GM18870 (cell line): ENCODE measurements around the gene SLC15A3.
"Not testable (repeated sequence)": the region's sequence is repeated elsewhere in the genome, so short reads cannot be mapped to it uniquely, and the experiment has no call there.

Experiments used
- ATAC-seq: cut with Tn5 transposase; IDR thresholded peaks from one replicate; pipeline ENCODE4 v1.9.1; 2021; ENCODE audit warnings: moderate library complexity; ENCODE audit not compliant: unreplicated experiment

The SLC15A3 gene

GRCh38 chr11:60977224-60977623 is 25.2 kb upstream of the SLC15A3 start:
- ATAC-seq: no peak

GRCh38 chr11:60974726-60975125 is 22.8 kb upstream of the SLC15A3 start:
- no peak for ATAC-seq

GRCh38 chr11:60974316-60974715 is 22.3 kb upstream of the SLC15A3 start:
- not testable (repeated sequence) for ATAC-seq

GRCh38 chr11:60973699-60974098 is 21.7 kb upstream of the SLC15A3 start:
- no peak for ATAC-seq

- ATAC-seq: no peak
Measured at GRCh38 chr11:60972182-60973030, 20.4 kb upstream of the SLC15A3 start.

GRCh38 chr11:60971520-60971919 is 19.5 kb upstream of the SLC15A3 start, which contains the start of gene CD6:
Gene CD6, plus strand, starts transcription at chr11:60971680. Its CDS starts 186 bp downstream, at chr11:60971866.
- no peak for ATAC-seq

GRCh38 chr11:60970890-60971289 is 18.9 kb upstream of the SLC15A3 start:
- no peak for ATAC-seq

- no peak for ATAC-seq
Measured at GRCh38 chr11:60970369-60970774, 18.4 kb upstream of the SLC15A3 start.

GRCh38 chr11:60968223-60968622 is 16.2 kb upstream of the SLC15A3 start:
- ATAC-seq: no peak

- ATAC-seq: no peak
Measured at GRCh38 chr11:60966890-60967289, 14.9 kb upstream of the SLC15A3 start.

- no peak for ATAC-seq
Measured at GRCh38 chr11:60964801-60965200, 12.8 kb upstream of the SLC15A3 start.

- ATAC-seq: no peak
Measured at GRCh38 chr11:60960405-60960804, 8.4 kb upstream of the SLC15A3 start.

GRCh38 chr11:60959431-60959830 is 7.5 kb upstream of the SLC15A3 start:
- ATAC-seq: no peak

- ATAC-seq: no peak
Measured at GRCh38 chr11:60957188-60957587, 5.2 kb upstream of the SLC15A3 start.

- ATAC-seq: no peak
Measured at GRCh38 chr11:60955571-60955970, 3.6 kb upstream of the SLC15A3 start.

- no peak for ATAC-seq
Measured at GRCh38 chr11:60954421-60954820, 2.4 kb upstream of the SLC15A3 start.

GRCh38 chr11:60953781-60954180 is 1.8 kb upstream of the SLC15A3 start:
- ATAC-seq: no peak

GRCh38 chr11:60952742-60953170 is 780 bp upstream of the SLC15A3 start:
- no peak for ATAC-seq

GRCh38 chr11:60951606-60951903 is 421 bp downstream of the SLC15A3 start:
- ATAC-seq: no peak

GRCh38 chr11:60950933-60951605 is 907 bp downstream of the SLC15A3 start:
- ATAC-seq: no peak

GRCh38 chr11:60950024-60950423 is 2.0 kb downstream of the SLC15A3 start:
- no peak for ATAC-seq

GRCh38 chr11:60948250-60948649 is 3.7 kb downstream of the SLC15A3 start:
- no peak for ATAC-seq
